GM21360 (cell line): Measurements from ENCODE around the gene HSD11B1L.
"Not testable (repeated sequence)": the region's sequence is repeated elsewhere in the genome, so short reads cannot be mapped to it uniquely, and the experiment has no call there.

Source experiments
- ATAC-seq: cut with Tn5 transposase; IDR thresholded peaks from one replicate; pipeline ENCODE4 v1.9.1; 2021; ENCODE audit warnings: mild to moderate bottlenecking, moderate library complexity; ENCODE audit not compliant: unreplicated experiment

Gene HSD11B1L

GRCh38 chr19:5697890-5698634 lies 17.2 kb downstream of the HSD11B1L start:
- ATAC-seq = no peak

GRCh38 chr19:5698635-5699422 lies 18.0 kb downstream of the HSD11B1L start:
- no peak for ATAC-seq

GRCh38 chr19:5700455-5701092 lies 19.7 kb downstream of the HSD11B1L start:
- ATAC-seq = no peak

GRCh38 chr19:5702053-5702410 lies 21.2 kb downstream of the HSD11B1L start:
- not testable (repeated sequence) for ATAC-seq

- no peak for ATAC-seq
These were observed 23.3 kb downstream of the HSD11B1L start for GRCh38 chr19:5703819-5704818.

- no peak for ATAC-seq
These were observed 24.7 kb downstream of the HSD11B1L start for GRCh38 chr19:5705552-5705951.

GRCh38 chr19:5706876-5707573 lies 26.2 kb downstream of the HSD11B1L start:
- no peak for ATAC-seq

GRCh38 chr19:5707576-5708575 lies 27.0 kb downstream of the HSD11B1L start:
- ATAC-seq = no peak

GRCh38 chr19:5711025-5711424 lies 30.2 kb downstream of the HSD11B1L start:
- ATAC-seq = no peak

GRCh38 chr19:5711713-5712161 lies 30.9 kb downstream of the HSD11B1L start:
- no peak for ATAC-seq

- no peak for ATAC-seq
These were observed 32.4 kb downstream of the HSD11B1L start for GRCh38 chr19:5713228-5713627.

GRCh38 chr19:5714816-5715215 lies 34.0 kb downstream of the HSD11B1L start:
- ATAC-seq = no peak

GRCh38 chr19:5717215-5717935 lies 36.5 kb downstream of the HSD11B1L start:
- ATAC-seq = no peak

GRCh38 chr19:5718037-5718578 lies 37.3 kb downstream of the HSD11B1L start:
- ATAC-seq = no peak

GRCh38 chr19:5718579-5719273 lies 37.9 kb downstream of the HSD11B1L start:
- ATAC-seq = no peak

GRCh38 chr19:5719274-5719960 lies 38.6 kb downstream of the HSD11B1L start:
- ATAC-seq = no peak
